HepG2 (cell line): ENCODE results near the gene WIPF2. TPM values are rescaled to one million over a fixed set of nuclear protein-coding genes. Genes with fewer than 3 reads are reported as not detected.

Experiments
- BORCS8-MEF2B ChIP-seq: sonication (generic); formaldehyde crosslinking; IDR thresholded peaks from 2 replicates; pipeline ENCODE4 v1.8.0; 2022; ENCODE audit warnings: mild to moderate bottlenecking, missing genetic modification reagents
- CHD4 ChIP-seq: fragments of 200-600 bp; sonication (generic); IDR thresholded peaks from 2 replicates; pipeline ENCODE4 v1.7.0; 2017; ENCODE audit warnings: mild to moderate bottlenecking, low read length, borderline replicate concordance
- GZF1 ChIP-seq: sonication (generic); formaldehyde crosslinking; IDR thresholded peaks from 2 replicates; pipeline ENCODE4 v1.5.1; 2020; ENCODE audit warnings: mild to moderate bottlenecking, missing genetic modification reagents
- MED8 ChIP-seq: sonication (generic); formaldehyde crosslinking; IDR thresholded peaks from 2 replicates; pipeline ENCODE4 v1.8.1; 2023; ENCODE audit warnings: mild to moderate bottlenecking, missing genetic modification reagents; ENCODE audit not compliant: insufficient replicate concordance
- MXD1 ChIP-seq: sonication (generic); formaldehyde crosslinking; IDR thresholded peaks from 2 replicates; pipeline ENCODE4 v1.4.0; 2020; ENCODE audit warnings: mild to moderate bottlenecking, missing genetic modification reagents
- MXI1 ChIP-seq: IDR thresholded peaks from 3 replicates; pipeline ENCODE4 v1.6.1; 2012; ENCODE audit warnings: low read depth, low read length, inconsistent platforms, borderline replicate concordance
- NONO ChIP-seq, 2 experiments: fragments of 450-650 bp in 1 of 2; sonication (generic) in 1 of 2; formaldehyde crosslinking in 1 of 2; IDR thresholded peaks in 1 of 2; conservative IDR thresholded peaks in 1 of 2; 2 replicates each; pipeline versions ENCODE4 v1.6.1 to v1.8.0; 2017 to 2022; ENCODE audit warnings: mild to moderate bottlenecking in 1 of 2, missing genetic modification reagents in 1 of 2, moderate library complexity in 1 of 2
- PBX3 ChIP-seq: sonication (generic); formaldehyde crosslinking; IDR thresholded peaks from 2 replicates; pipeline ENCODE4 v1.8.1; 2023; ENCODE audit warnings: missing genetic modification reagents, inconsistent platforms, borderline replicate concordance
- PTBP1 ChIP-seq: fragments of 200-400 bp; formaldehyde crosslinking; IDR thresholded peaks from 2 replicates; pipeline ENCODE4 v1.6.1; 2018; ENCODE audit warnings: low read length, low read depth; ENCODE audit not compliant: poor library complexity, severe bottlenecking
- SOX13 ChIP-seq, 3 experiments: fragments of 450-650 bp in 1 of 3; sonication (generic) in 1 of 3; formaldehyde crosslinking in 1 of 3; IDR thresholded peaks in 2 of 3; conservative IDR thresholded peaks in 1 of 3; 2 replicates each; pipeline versions ENCODE4 v1.5.0 to v1.6.1; 2016 to 2020; ENCODE audit warnings: antibody characterized with exemption in 1 of 3, mild to moderate bottlenecking in 1 of 3, missing compliant biosample characterization in 1 of 3, missing genetic modification reagents in 1 of 3, moderate library complexity in 1 of 3
- SOX6 ChIP-seq, 2 experiments: fragments of 450-650 bp in 1 of 2; sonication (generic) in 1 of 2; formaldehyde crosslinking in 1 of 2; IDR thresholded peaks; 2 replicates each; pipeline versions ENCODE4 v1.4.0 to v1.6.1; 2017 to 2020; ENCODE audit warnings: antibody characterized with exemption in 1 of 2, mild to moderate bottlenecking in 1 of 2, missing genetic modification reagents in 1 of 2
- ZBTB3 ChIP-seq: sonication (generic); formaldehyde crosslinking; IDR thresholded peaks from 2 replicates; pipeline ENCODE4 v1.4.0; 2020; ENCODE audit warnings: low read depth, mild to moderate bottlenecking, moderate library complexity, missing genetic modification reagents, borderline replicate concordance
- ZHX1 ChIP-seq: sonication (generic); formaldehyde crosslinking; IDR thresholded peaks from 2 replicates; pipeline ENCODE4 v1.8.1; 2022; ENCODE audit warnings: low read depth, mild to moderate bottlenecking, missing genetic modification reagents
- ZNF124 ChIP-seq: sonication (generic); formaldehyde crosslinking; IDR thresholded peaks from 2 replicates; pipeline ENCODE4 v1.4.0; 2020; ENCODE audit warnings: missing genetic modification reagents
- ZNF205 ChIP-seq: IDR thresholded peaks from 2 replicates; pipeline ENCODE4 v1.6.1; 2018; ENCODE audit warnings: missing biosample characterization, missing genetic modification reagents
- ZNF230 ChIP-seq: sonication (generic); formaldehyde crosslinking; IDR thresholded peaks from 2 replicates; pipeline ENCODE4 v1.4.0; 2020; ENCODE audit warnings: mild to moderate bottlenecking, missing genetic modification reagents
- ZNF83 ChIP-seq: sonication (generic); formaldehyde crosslinking; IDR thresholded peaks from 2 replicates; pipeline ENCODE4 v1.4.0; 2020; ENCODE audit warnings: missing genetic modification reagents, mild to moderate bottlenecking, borderline replicate concordance
- polyA plus RNA-seq, 8 experiments: library from polyadenylated mRNA; depleted of rRNA in 3 of 8; stranded (reverse) in 7 of 8; unstranded in 1 of 8; fragments of >200 nt; fragmentation: Illumina TruSeq in 4 of 8; extraction: Trizol in 4 of 8; gene quantifications; 2 replicates each; pipeline versions ENCODE4 v1.2.1 to v1.2.3, GENCODE V29; 2011 to 2016; ENCODE audit warnings: low read depth in 4 of 8, missing spikeins in 1 of 8, mixed read lengths in 1 of 8; ENCODE audit not compliant: insufficient read depth in 1 of 8
- total RNA-seq, 5 experiments: library from RNA; depleted of rRNA; stranded (reverse); fragments of >200 nt; fragmentation: Illumina TruSeq; extraction: Trizol; gene quantifications; 2 replicates each; pipeline ENCODE4 v1.2.3, GENCODE V29; 2016; ENCODE audit warnings: low read depth in 1 of 5
- TF ChIP-seq, protein P1 (sequence below): conservative IDR thresholded peaks from 2 replicates; pipeline ENCODE4 v1.6.1; 2018; ENCODE audit warnings: missing genetic modification reagents
- TF ChIP-seq, protein P2 (sequence below): sonication (generic); formaldehyde crosslinking; IDR thresholded peaks from 2 replicates; pipeline ENCODE4 v1.9.0; 2021; ENCODE audit warnings: missing genetic modification reagents, mild to moderate bottlenecking, borderline replicate concordance

WIPF2 gene
- total and polyA plus RNA-seq, 2 of the 13 experiments (the other 11 are each of a cell fraction or from before 2014, with no cell fraction given), result 7.2 to 10.8 TPM

DNA sequence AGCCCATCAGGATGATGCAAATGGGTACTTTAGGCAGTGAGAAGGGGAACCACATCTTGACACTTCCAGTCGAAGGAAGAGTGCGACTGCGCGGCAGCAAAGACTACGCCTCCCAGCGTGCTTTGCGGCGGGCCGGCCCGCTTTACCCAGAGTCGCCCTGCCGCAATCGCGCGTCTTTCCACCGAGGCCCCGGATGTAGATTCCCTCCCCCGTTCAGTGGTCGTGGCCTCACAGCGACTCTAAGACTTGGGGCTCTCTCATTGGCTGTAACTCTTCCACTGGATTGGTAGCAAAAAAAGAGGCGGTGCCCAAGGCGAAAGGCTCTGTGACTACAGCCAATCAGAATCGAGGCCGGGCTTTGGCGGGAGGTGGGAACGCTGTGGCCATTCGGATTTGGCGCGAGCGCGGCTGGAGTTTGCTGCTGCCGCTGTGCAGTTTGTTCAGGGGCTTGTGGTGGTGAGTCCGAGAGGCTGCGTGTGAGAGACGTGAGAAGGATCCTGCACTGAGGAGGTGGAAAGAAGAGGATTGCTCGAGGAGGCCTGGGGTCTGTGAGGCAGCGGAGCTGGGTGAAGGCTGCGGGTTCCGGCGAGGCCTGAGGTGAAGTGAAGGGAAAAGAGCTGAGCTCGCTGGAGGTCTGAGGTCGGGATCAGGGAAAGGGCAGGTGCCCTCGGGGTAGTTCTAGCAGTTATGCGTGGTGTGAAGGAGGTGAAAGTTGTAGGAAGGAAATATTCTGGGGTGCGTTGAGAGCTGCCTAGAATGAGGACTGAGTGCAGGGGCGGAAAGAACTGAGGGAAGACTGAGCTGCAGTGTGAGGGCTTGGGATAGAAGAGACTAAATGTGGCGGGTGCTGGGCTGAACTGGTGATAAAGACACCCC lies 68.6 kb downstream of the WIPF2 start, which contains the start of gene CDC6 (continued):
- TF ChIP-seq, protein P1, sequence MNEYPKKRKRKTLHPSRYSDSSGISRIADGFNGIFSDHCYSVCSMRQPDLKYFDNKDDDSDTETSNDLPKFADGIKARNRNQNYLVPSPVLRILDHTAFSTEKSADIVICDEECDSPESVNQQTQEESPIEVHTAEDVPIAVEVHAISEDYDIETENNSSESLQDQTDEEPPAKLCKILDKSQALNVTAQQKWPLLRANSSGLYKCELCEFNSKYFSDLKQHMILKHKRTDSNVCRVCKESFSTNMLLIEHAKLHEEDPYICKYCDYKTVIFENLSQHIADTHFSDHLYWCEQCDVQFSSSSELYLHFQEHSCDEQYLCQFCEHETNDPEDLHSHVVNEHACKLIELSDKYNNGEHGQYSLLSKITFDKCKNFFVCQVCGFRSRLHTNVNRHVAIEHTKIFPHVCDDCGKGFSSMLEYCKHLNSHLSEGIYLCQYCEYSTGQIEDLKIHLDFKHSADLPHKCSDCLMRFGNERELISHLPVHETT (CRISPR knock-in tag), result no peak
- TF ChIP-seq PTBP1 (peak; percentile 47), ZNF124 (CRISPR knock-in tag) (peak; percentile 86), ZNF83 (CRISPR knock-in tag) (0 out of 2 replicates have a peak, but pooled peaks have one; percentile 35), PBX3 (CRISPR knock-in tag) (no peak), MED8 (CRISPR knock-in tag) (peak; percentile 49), SOX13 (IDR thresholded peaks at IDR 0.05) (no peak), SOX13 (CRISPR knock-in tag; conservative IDR thresholded peaks at IDR 0.05 in 1 of 2, IDR thresholded peaks at IDR 0.05 in 1 of 2) (no peak; a peak in 1 of 4 replicates), ZBTB3 (no peak; the same call in 1 of the 2 replicates), NONO (IDR thresholded peaks at IDR 0.05) (no peak), NONO (CRISPR knock-in tag; conservative IDR thresholded peaks at IDR 0.05) (peak; percentile 71), BORCS8-MEF2B (CRISPR knock-in tag) (peak; percentile 98), ZNF205 (CRISPR knock-in tag) (peak; percentile 40; the same call in 1 of the 2 replicates), ZNF230 (CRISPR knock-in tag) (no peak), ZHX1 (CRISPR knock-in tag) (peak; percentile 78; the same call in 1 of the 2 replicates), SOX6 (IDR thresholded peaks at IDR 0.05) (no peak), SOX6 (CRISPR knock-in tag; IDR thresholded peaks at IDR 0.05) (peak; percentile 60; the same call in 1 of the 2 replicates), MXI1 (peak; percentile 99), GZF1 (no peak), MXD1 (CRISPR knock-in tag) (peak; percentile 94), CHD4 (no peak)
- TF ChIP-seq, protein P2, sequence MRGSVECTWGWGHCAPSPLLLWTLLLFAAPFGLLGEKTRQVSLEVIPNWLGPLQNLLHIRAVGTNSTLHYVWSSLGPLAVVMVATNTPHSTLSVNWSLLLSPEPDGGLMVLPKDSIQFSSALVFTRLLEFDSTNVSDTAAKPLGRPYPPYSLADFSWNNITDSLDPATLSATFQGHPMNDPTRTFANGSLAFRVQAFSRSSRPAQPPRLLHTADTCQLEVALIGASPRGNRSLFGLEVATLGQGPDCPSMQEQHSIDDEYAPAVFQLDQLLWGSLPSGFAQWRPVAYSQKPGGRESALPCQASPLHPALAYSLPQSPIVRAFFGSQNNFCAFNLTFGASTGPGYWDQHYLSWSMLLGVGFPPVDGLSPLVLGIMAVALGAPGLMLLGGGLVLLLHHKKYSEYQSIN (CRISPR knock-in tag), result no peak
